ENCODE results near the gene SHFL.

The SHFL gene

GRCh38 chr19:10085641-10086590, at the start of gene SHFL:
TSS of gene SHFL (plus strand) at chr19:10086317. CDS start at chr19:10086428, 111 bp downstream.
- ATAC-seq, result peak; percentile 94

GRCh38 chr19:10036601-10037071, 49.5 kb upstream of the SHFL start:
- ATAC-seq, result no peak

- no peak for ATAC-seq
Observed at GRCh38 chr19:10037367-10037766, 48.8 kb upstream of the SHFL start.

GRCh38 chr19:10037809-10038208, 48.3 kb upstream of the SHFL start:
- no peak for ATAC-seq

- ATAC-seq, result no peak
Observed at GRCh38 chr19:10043286-10043927, 42.7 kb upstream of the SHFL start.

- ATAC-seq, result no peak
Observed at GRCh38 chr19:10044390-10044789, 41.7 kb upstream of the SHFL start.

GRCh38 chr19:10045371-10045770, 40.7 kb upstream of the SHFL start:
- ATAC-seq, result no peak

GRCh38 chr19:10049626-10050025, 36.5 kb upstream of the SHFL start:
- ATAC-seq, result no peak

- ATAC-seq, result no peak
Observed at GRCh38 chr19:10052602-10053360, 33.3 kb upstream of the SHFL start.

- ATAC-seq, result no peak
Observed at GRCh38 chr19:10061717-10062310, 24.3 kb upstream of the SHFL start.

- no peak for ATAC-seq
Observed at GRCh38 chr19:10068205-10068604, 17.9 kb upstream of the SHFL start.

- ATAC-seq, result no peak
Observed at GRCh38 chr19:10069046-10069445, 17.1 kb upstream of the SHFL start.

- no peak for ATAC-seq
Observed at GRCh38 chr19:10070730-10071446, 15.2 kb upstream of the SHFL start.

- peak; percentile 90 for ATAC-seq
Observed at GRCh38 chr19:10074153-10074552, 12.0 kb upstream of the SHFL start.

- ATAC-seq, result no peak
Observed at GRCh38 chr19:10076535-10076934, 9.6 kb upstream of the SHFL start.

- no peak for ATAC-seq
Observed at GRCh38 chr19:10078329-10078728, 7.8 kb upstream of the SHFL start.

GRCh38 chr19:10079031-10079453, 7.1 kb upstream of the SHFL start:
- ATAC-seq, result no peak

GRCh38 chr19:10083911-10084310, 2.2 kb upstream of the SHFL start:
- ATAC-seq, result no peak

- no peak for ATAC-seq
Observed at GRCh38 chr19:10084803-10085202, 1.3 kb upstream of the SHFL start.

- peak in 1 of 2 donors; percentile 15 for ATAC-seq
Observed at GRCh38 chr19:10086591-10087192, 575 bp downstream of the SHFL start.

GRCh38 chr19:10087296-10088061, 1.4 kb downstream of the SHFL start:
- ATAC-seq, result no peak

Measured in activated CD4-positive, CD25-positive, alpha-beta regulatory T cell treated with anti-CD3 and anti-CD28 coated beads, Interleukin-2, amount 50 U/mL, for 24 hours (primary cell).